ENCODE data around the gene TBC1D1.

DNA sequence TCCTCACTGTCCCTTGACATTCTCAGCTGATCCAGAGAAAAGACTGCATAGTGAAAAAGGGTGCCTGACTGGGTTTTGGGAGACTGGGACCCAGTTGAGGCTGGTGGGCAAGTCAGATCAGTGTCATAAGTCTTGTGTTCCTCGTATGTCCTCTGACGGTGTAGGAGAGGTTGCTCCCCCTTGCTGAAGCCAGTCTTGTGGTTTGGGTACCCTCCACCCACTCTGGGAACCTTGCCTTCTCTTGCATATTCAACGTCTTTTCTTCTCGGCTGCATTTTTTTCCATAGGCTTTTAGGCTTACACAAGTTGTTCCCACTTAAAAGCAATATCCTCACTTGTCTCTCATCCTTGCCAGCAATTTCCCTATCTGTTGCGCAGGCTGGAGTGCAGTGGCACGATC is 281.2 kb downstream of the TBC1D1 start:
- TF ChIP-seq, protein P1, sequence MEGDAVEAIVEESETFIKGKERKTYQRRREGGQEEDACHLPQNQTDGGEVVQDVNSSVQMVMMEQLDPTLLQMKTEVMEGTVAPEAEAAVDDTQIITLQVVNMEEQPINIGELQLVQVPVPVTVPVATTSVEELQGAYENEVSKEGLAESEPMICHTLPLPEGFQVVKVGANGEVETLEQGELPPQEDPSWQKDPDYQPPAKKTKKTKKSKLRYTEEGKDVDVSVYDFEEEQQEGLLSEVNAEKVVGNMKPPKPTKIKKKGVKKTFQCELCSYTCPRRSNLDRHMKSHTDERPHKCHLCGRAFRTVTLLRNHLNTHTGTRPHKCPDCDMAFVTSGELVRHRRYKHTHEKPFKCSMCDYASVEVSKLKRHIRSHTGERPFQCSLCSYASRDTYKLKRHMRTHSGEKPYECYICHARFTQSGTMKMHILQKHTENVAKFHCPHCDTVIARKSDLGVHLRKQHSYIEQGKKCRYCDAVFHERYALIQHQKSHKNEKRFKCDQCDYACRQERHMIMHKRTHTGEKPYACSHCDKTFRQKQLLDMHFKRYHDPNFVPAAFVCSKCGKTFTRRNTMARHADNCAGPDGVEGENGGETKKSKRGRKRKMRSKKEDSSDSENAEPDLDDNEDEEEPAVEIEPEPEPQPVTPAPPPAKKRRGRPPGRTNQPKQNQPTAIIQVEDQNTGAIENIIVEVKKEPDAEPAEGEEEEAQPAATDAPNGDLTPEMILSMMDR (IDR thresholded peaks at IDR 0.05; ENCODE audit: low read depth, low read length, poor library complexity, severe bottlenecking) = no peak
- TF ChIP-seq EZH2phosphoT487 (IDR thresholded peaks at IDR 0.05; ENCODE audit: borderline replicate concordance, low read length) = no peak

Data from DOHH2 (cell line).